GM19328 (cell line): Measurements from ENCODE around the gene MAP4K4.
"Not testable (repeated sequence)": the region's sequence is repeated elsewhere in the genome, so short reads cannot be mapped to it uniquely, and the experiment has no call there.

Experiments
- ATAC-seq: cut with Tn5 transposase; IDR thresholded peaks from one replicate; pipeline ENCODE4 v1.9.1; 2021; ENCODE audit warnings: mild to moderate bottlenecking, moderate library complexity; ENCODE audit not compliant: unreplicated experiment

Gene MAP4K4

GRCh38 chr2:101741775-101742520 lies 44.4 kb downstream of the MAP4K4 start:
- no peak for ATAC-seq

GRCh38 chr2:101742547-101742946 lies 45.0 kb downstream of the MAP4K4 start:
- ATAC-seq: no peak

GRCh38 chr2:101743288-101743687 lies 45.8 kb downstream of the MAP4K4 start:
- ATAC-seq: no peak

GRCh38 chr2:101744832-101745231 lies 47.3 kb downstream of the MAP4K4 start:
- no peak for ATAC-seq

- ATAC-seq: no peak
Measured at GRCh38 chr2:101745711-101746694, 48.5 kb downstream of the MAP4K4 start.

- no peak for ATAC-seq
Measured at GRCh38 chr2:101748000-101748399, 50.5 kb downstream of the MAP4K4 start.

- not testable (repeated sequence) for ATAC-seq
Measured at GRCh38 chr2:101748462-101748861, 51.0 kb downstream of the MAP4K4 start.

- no peak for ATAC-seq
Measured at GRCh38 chr2:101750688-101751087, 53.2 kb downstream of the MAP4K4 start.

GRCh38 chr2:101751276-101751815 lies 53.8 kb downstream of the MAP4K4 start:
- no peak for ATAC-seq

- ATAC-seq: no peak
Measured at GRCh38 chr2:101751875-101752619, 54.5 kb downstream of the MAP4K4 start.

- no peak for ATAC-seq
Measured at GRCh38 chr2:101752716-101753616, 55.5 kb downstream of the MAP4K4 start.

- no peak for ATAC-seq
Measured at GRCh38 chr2:101753720-101754490, 56.4 kb downstream of the MAP4K4 start.

GRCh38 chr2:101754618-101755017 lies 57.1 kb downstream of the MAP4K4 start:
- no peak for ATAC-seq

- no peak for ATAC-seq
Measured at GRCh38 chr2:101756266-101756665, 58.8 kb downstream of the MAP4K4 start.

GRCh38 chr2:101758001-101758400 lies 60.5 kb downstream of the MAP4K4 start:
- peak; percentile 45 for ATAC-seq

- no peak for ATAC-seq
Measured at GRCh38 chr2:101759162-101759561, 61.7 kb downstream of the MAP4K4 start.

- no peak for ATAC-seq
Measured at GRCh38 chr2:101762451-101763171, 65.1 kb downstream of the MAP4K4 start.
